Glutamatergic neuron (in vitro differentiated cells): ENCODE results near the gene MAGI1. TPM values are rescaled to one million over a fixed set of nuclear protein-coding genes. Genes with fewer than 3 reads are reported as not detected.

Experiments used
- DNase-seq: peaks from one replicate; pipeline ENCODE4 v3.0.0; 2022
- H3K27ac Mint-ChIP-seq: one replicate; pipeline ENCODE4 v1.8.0; 2020; ENCODE audit warnings: mild to moderate bottlenecking, mixed read lengths, inconsistent platforms; ENCODE audit not compliant: unreplicated experiment
- H3K27me3 Mint-ChIP-seq: one replicate; pipeline ENCODE4 v1.8.0; 2020; ENCODE audit warnings: mild to moderate bottlenecking, moderate library complexity, mixed read lengths, inconsistent platforms; ENCODE audit not compliant: unreplicated experiment
- H3K36me3 Mint-ChIP-seq: one replicate; pipeline ENCODE4 v1.8.0; 2020; ENCODE audit warnings: mild to moderate bottlenecking, mixed read lengths, inconsistent platforms; ENCODE audit not compliant: unreplicated experiment
- H3K4me1 Mint-ChIP-seq: one replicate; pipeline ENCODE4 v1.8.0; 2020; ENCODE audit warnings: mild to moderate bottlenecking, low read depth, mixed read lengths, inconsistent platforms; ENCODE audit not compliant: unreplicated experiment
- H3K4me3 Mint-ChIP-seq: one replicate; pipeline ENCODE4 v1.8.0; 2020; ENCODE audit warnings: mild to moderate bottlenecking, mixed read lengths, inconsistent platforms; ENCODE audit not compliant: unreplicated experiment
- H3K9me3 Mint-ChIP-seq: one replicate; pipeline ENCODE4 v1.8.0; 2020; ENCODE audit warnings: mild to moderate bottlenecking, moderate library complexity, mixed read lengths, inconsistent platforms; ENCODE audit not compliant: unreplicated experiment
- total RNA-seq: library from RNA; stranded (reverse); fragmentation: NEBNext Ultra II Directional; extraction: Animal tissue kit (Norgen Biotek cat#: 25700); gene quantifications from one replicate; pipeline ENCODE4 v1.2.1, GENCODE V29; 2021; ENCODE audit not compliant: unreplicated experiment
- TF ChIP-seq, protein P1 (sequence below): fragments of 200-600 bp; sonication (generic); IDR thresholded peaks from one replicate; pipeline ENCODE4 v1.5.0; 2021; ENCODE audit not compliant: partially characterized antibody, unreplicated experiment

Gene MAGI1
- total RNA-seq, 1 donor from 2014 or later = 46.5 TPM

DNA sequence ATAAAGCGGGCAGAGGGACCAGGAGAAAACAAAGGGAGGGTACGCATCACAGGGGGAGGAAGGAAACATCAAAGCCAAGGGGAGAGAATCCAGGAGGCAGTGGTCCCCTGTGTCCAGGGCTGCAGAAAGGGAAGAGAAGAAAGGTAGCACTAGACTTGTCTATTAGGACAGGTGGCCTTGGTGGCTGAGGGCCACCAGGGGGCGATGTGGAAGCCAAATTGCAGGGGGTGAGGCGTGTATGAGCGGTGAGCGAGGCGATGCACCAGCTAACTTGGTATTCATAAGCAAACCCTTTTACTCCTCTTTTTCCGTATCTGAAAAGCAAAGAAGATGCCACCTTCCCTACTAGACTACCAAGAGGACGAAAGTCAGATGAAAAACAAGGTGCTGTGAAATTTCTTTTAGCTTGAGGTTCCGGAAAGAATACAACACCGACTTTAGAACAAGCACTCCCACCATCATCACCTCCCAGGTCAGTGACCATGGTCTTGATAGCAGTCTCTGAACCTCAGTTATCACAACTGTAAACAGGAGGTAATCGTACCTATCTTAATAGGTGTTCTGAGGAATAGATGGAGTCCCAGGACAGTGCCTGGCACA lies 696.5 kb downstream of the MAGI1 start:
- Mint-ChIP-seq H3K27me3 (no peaks in the 10 kb centered on the region), H3K4me1 (no peaks in the 10 kb centered on the region), H3K9me3 (peaks cover 3% of the 10 kb centered on the region), H3K27ac (no peak overlapping the region), H3K4me3 (no peak overlapping the region), H3K36me3 (peaks cover 4% of the 10 kb centered on the region)
- peak; percentile 77 for DNase-seq
- TF ChIP-seq, protein P1, sequence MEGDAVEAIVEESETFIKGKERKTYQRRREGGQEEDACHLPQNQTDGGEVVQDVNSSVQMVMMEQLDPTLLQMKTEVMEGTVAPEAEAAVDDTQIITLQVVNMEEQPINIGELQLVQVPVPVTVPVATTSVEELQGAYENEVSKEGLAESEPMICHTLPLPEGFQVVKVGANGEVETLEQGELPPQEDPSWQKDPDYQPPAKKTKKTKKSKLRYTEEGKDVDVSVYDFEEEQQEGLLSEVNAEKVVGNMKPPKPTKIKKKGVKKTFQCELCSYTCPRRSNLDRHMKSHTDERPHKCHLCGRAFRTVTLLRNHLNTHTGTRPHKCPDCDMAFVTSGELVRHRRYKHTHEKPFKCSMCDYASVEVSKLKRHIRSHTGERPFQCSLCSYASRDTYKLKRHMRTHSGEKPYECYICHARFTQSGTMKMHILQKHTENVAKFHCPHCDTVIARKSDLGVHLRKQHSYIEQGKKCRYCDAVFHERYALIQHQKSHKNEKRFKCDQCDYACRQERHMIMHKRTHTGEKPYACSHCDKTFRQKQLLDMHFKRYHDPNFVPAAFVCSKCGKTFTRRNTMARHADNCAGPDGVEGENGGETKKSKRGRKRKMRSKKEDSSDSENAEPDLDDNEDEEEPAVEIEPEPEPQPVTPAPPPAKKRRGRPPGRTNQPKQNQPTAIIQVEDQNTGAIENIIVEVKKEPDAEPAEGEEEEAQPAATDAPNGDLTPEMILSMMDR = peak; percentile 82

DNA sequence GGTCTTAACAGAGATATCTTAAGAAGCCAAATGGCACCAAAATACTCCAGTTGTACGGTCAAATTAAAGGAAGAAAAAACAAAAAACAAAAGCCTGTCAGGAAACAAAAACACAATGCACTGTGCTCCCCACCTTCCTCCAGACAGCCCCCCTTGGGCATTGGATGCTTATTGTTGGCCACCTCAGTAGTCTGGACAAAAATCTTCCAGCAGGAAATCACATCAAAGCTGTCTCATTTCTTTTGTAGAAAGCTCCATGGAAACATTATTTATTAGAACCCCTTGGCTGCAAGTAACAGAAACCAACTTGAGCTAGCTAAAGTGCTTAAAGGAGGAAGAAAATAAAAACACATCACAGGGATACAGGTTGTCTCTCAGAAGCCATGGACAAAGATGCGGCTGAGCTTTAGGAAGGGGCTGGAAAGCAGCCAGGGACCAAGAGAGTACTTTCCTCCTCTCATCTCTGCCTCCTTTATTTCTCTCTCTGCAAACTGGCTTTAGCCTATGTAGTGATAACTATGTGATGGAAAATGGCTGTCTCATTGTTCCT lies 699.5 kb downstream of the MAGI1 start:
- Mint-ChIP-seq H3K27me3 (no peaks in the 10 kb centered on the region), H3K36me3 (peaks cover 4% of the 10 kb centered on the region), H3K4me1 (no peaks in the 10 kb centered on the region), H3K27ac (no peak overlapping the region), H3K4me3 (no peak overlapping the region), H3K9me3 (peaks cover 3% of the 10 kb centered on the region)
- TF ChIP-seq, protein P1 = no peak
- no peak for DNase-seq

DNA sequence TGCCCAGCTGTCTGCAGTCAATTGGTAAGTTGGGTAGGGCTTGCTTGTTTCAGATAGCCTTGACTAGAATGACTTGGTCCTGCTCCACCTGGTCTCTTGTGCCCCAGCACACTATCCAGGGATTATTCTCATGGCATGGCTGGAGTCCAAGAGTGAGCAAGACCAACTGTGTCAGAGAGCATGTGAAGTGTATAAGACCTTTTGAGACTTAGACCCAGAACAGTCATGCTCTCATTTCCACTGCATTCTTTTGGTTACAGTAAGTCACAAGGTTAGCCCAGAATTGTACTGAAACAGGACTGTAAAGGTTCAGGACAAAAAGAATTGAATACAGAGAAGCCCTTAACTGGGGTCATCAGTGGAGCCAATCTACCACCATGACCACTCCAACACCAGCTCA lies 700.1 kb downstream of the MAGI1 start:
- Mint-ChIP-seq H3K36me3 (peaks cover 4% of the 10 kb centered on the region), H3K4me1 (peaks cover 1% of the 10 kb centered on the region), H3K27ac (no peak overlapping the region), H3K9me3 (peaks cover 3% of the 10 kb centered on the region), H3K4me3 (no peak overlapping the region), H3K27me3 (no peaks in the 10 kb centered on the region)
- TF ChIP-seq, protein P1 = no peak
- DNase-seq = no peak

DNA sequence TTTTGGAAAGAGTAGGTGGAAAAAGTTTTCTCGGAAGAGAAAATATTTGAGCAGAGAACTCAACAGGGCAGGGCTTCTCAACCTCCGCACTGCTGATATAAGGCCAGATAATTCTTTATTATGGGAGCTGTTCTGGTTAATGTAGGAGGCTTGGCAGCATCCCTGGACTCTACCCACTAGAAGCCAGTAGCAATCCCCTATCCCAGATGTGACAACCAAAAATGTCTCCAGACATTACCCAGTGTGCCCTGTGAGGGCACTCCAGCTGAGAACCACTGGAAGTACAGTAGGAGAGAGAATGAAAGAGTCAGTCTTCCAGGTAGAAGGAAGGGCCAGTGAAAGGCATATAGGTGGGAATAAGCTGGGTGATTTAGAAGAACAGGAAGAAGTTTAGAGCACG lies 703.1 kb downstream of the MAGI1 start:
- Mint-ChIP-seq H3K27ac (no peak overlapping the region), H3K4me1 (peaks cover 1% of the 10 kb centered on the region), H3K27me3 (no peaks in the 10 kb centered on the region)

More for the DNA sequence above, 703.1 kb downstream of the MAGI1 start:
- no peak for DNase-seq
- H3K36me3 Mint-ChIP-seq = no peaks in the 10 kb centered on the region
- TF ChIP-seq, protein P1 = no peak
- H3K9me3 Mint-ChIP-seq = no peaks in the 10 kb centered on the region
- no peak overlapping the region for H3K4me3 Mint-ChIP-seq
